ENCODE measurements around the gene PREX1.

Gene PREX1

GRCh38 chr20:48750941-48751635 lies 76.7 kb downstream of the PREX1 start:
- DNase-seq (ENCODE audit: low read depth in 2 of 2): no peak

GRCh38 chr20:48750376-48750775 lies 77.4 kb downstream of the PREX1 start:
- no peak for DNase-seq (ENCODE audit: low read depth in 2 of 2)

- no peak for DNase-seq (ENCODE audit: low read depth in 2 of 2)
Measured at GRCh38 chr20:48749437-48749836, 78.4 kb downstream of the PREX1 start.

- DNase-seq (ENCODE audit: low read depth in 2 of 2): no peak
Measured at GRCh38 chr20:48748556-48748955, 79.2 kb downstream of the PREX1 start.

- DNase-seq (ENCODE audit: low read depth in 2 of 2): no peak
Measured at GRCh38 chr20:48747840-48748414, 79.9 kb downstream of the PREX1 start.

- no peak for DNase-seq (ENCODE audit: low read depth in 2 of 2)
Measured at GRCh38 chr20:48745330-48745729, 82.5 kb downstream of the PREX1 start.

- DNase-seq (ENCODE audit: low read depth in 2 of 2): no peak
Measured at GRCh38 chr20:48744515-48744914, 83.3 kb downstream of the PREX1 start.

GRCh38 chr20:48743807-48744206 lies 84.0 kb downstream of the PREX1 start:
- no peak for DNase-seq (ENCODE audit: low read depth in 2 of 2)

- no peak for DNase-seq (ENCODE audit: low read depth in 2 of 2)
Measured at GRCh38 chr20:48742912-48743680, 84.7 kb downstream of the PREX1 start.

GRCh38 chr20:48742233-48742632 lies 85.6 kb downstream of the PREX1 start:
- no peak for DNase-seq (ENCODE audit: low read depth in 2 of 2)

GRCh38 chr20:48741669-48742068 lies 86.1 kb downstream of the PREX1 start:
- DNase-seq (ENCODE audit: low read depth in 2 of 2): no peak

GRCh38 chr20:48740712-48741111 lies 87.1 kb downstream of the PREX1 start:
- no peak for DNase-seq (ENCODE audit: low read depth in 2 of 2)

- DNase-seq (ENCODE audit: low read depth in 2 of 2): no peak
Measured at GRCh38 chr20:48740292-48740649, 87.5 kb downstream of the PREX1 start.

GRCh38 chr20:48739395-48740291 lies 88.2 kb downstream of the PREX1 start:
- no peak for DNase-seq (ENCODE audit: low read depth in 2 of 2)

- peak; percentile 35 to 58 for DNase-seq (ENCODE audit: low read depth in 2 of 2)
Measured at GRCh38 chr20:48738399-48739304, 89.1 kb downstream of the PREX1 start.

GRCh38 chr20:48738094-48738398 lies 89.8 kb downstream of the PREX1 start:
- DNase-seq (ENCODE audit: low read depth in 2 of 2): no peak

GRCh38 chr20:48737434-48738093 lies 90.2 kb downstream of the PREX1 start:
- no peak for DNase-seq (ENCODE audit: low read depth in 2 of 2)

GRCh38 chr20:48736636-48737035 lies 91.2 kb downstream of the PREX1 start:
- no peak for DNase-seq (ENCODE audit: low read depth in 2 of 2)

- DNase-seq (ENCODE audit: low read depth in 2 of 2): no peak
Measured at GRCh38 chr20:48736231-48736630, 91.6 kb downstream of the PREX1 start.

GRCh38 chr20:48735112-48735511 lies 92.7 kb downstream of the PREX1 start:
- no peak for DNase-seq (ENCODE audit: low read depth in 2 of 2)
